Iris pigment epithelial cell (primary cell): ENCODE data around the gene RASSF8.

Source experiments
- DNase-seq: peaks from one replicate; pipeline ENCODE4 v3.0.0-alpha.2; 2011; ENCODE audit warnings: low read depth

RASSF8 gene

GRCh38 chr12:25993901-25994651 lies 35.6 kb downstream of the RASSF8 start:
- peak; percentile 71 for DNase-seq

- DNase-seq = no peak
These were observed 36.6 kb downstream of the RASSF8 start for GRCh38 chr12:25994901-25995625.

- peak; percentile 71 for DNase-seq
These were observed 37.4 kb downstream of the RASSF8 start for GRCh38 chr12:25995906-25996305.

- no peak for DNase-seq
These were observed 38.2 kb downstream of the RASSF8 start for GRCh38 chr12:25996677-25997076.

- DNase-seq = peak; percentile 93
These were observed 38.9 kb downstream of the RASSF8 start for GRCh38 chr12:25997201-25997963.

- no peak for DNase-seq
These were observed 42.4 kb downstream of the RASSF8 start for GRCh38 chr12:26000898-26001297.

GRCh38 chr12:26001530-26001929 lies 43.0 kb downstream of the RASSF8 start:
- DNase-seq = no peak

- DNase-seq = no peak
These were observed 44.6 kb downstream of the RASSF8 start for GRCh38 chr12:26003065-26003464.

GRCh38 chr12:26007566-26007965 lies 49.1 kb downstream of the RASSF8 start:
- DNase-seq = no peak

- no peak for DNase-seq
These were observed 51.1 kb downstream of the RASSF8 start for GRCh38 chr12:26009593-26009992.

- no peak for DNase-seq
These were observed 51.9 kb downstream of the RASSF8 start for GRCh38 chr12:26010293-26010821.

GRCh38 chr12:26011099-26011498 lies 52.6 kb downstream of the RASSF8 start:
- peak; percentile 63 for DNase-seq

GRCh38 chr12:26014085-26014484 lies 55.6 kb downstream of the RASSF8 start:
- no peak for DNase-seq

GRCh38 chr12:26016516-26016915 lies 58.0 kb downstream of the RASSF8 start:
- no peak for DNase-seq

GRCh38 chr12:26017484-26018211 lies 59.2 kb downstream of the RASSF8 start:
- peak; percentile 39 for DNase-seq

- peak; percentile 60 for DNase-seq
These were observed 60.4 kb downstream of the RASSF8 start for GRCh38 chr12:26018926-26019325.

- DNase-seq = no peak
These were observed 63.1 kb downstream of the RASSF8 start for GRCh38 chr12:26021534-26021933.

GRCh38 chr12:26022043-26022442 lies 63.6 kb downstream of the RASSF8 start:
- no peak for DNase-seq

GRCh38 chr12:26026713-26027112 lies 68.2 kb downstream of the RASSF8 start:
- DNase-seq = no peak

GRCh38 chr12:26027401-26027800 lies 68.9 kb downstream of the RASSF8 start:
- DNase-seq = no peak

- peak; percentile 64 for DNase-seq
These were observed 70.7 kb downstream of the RASSF8 start for GRCh38 chr12:26028953-26029735.
